CD4-positive, alpha-beta memory T cell (primary cell): ENCODE results near the gene SCYGR1. TPM values are rescaled to one million over a fixed set of nuclear protein-coding genes. Genes with fewer than 3 reads are reported as not detected.
"Not testable (repeated sequence)": the region's sequence is repeated elsewhere in the genome, so short reads cannot be mapped to it uniquely, and the experiment has no call there.

Source experiments
- CTCF ChIA-PET: fragments of 350-600 bp; sonication (Branson Sonifier 250); formaldehyde crosslinking; loops from one replicate; lab custom pipeline; 2021; ENCODE audit warnings: inconsistent platforms; ENCODE audit not compliant: partially characterized antibody; lab: Charles Lee
- POLR2A ChIA-PET: fragments of 350-600 bp; sonication (Branson Sonifier 250); formaldehyde crosslinking; loops from one replicate; lab custom pipeline; 2021; ENCODE audit not compliant: partially characterized antibody; lab: Charles Lee
- DNase-seq, 5 donors: peaks; one replicate each; pipeline versions ENCODE4 v3.0.0 to v3.0.0-alpha.2; 2020 to 2022; ENCODE audit warnings: mixed read lengths in 1 of 5
- H3K27ac ChIP-seq: one replicate; pipeline ENCODE4 v1.7.0; 2013; ENCODE audit warnings: low read depth, low read length
- H3K27me3 ChIP-seq: 2 replicates; pipeline ENCODE4 v1.7.0; 2013; ENCODE audit warnings: mild to moderate bottlenecking, low read length, moderate library complexity; ENCODE audit not compliant: insufficient read depth
- H3K36me3 ChIP-seq: 2 replicates; pipeline ENCODE4 v1.7.0; 2013; ENCODE audit warnings: mild to moderate bottlenecking, low read length, moderate library complexity; ENCODE audit not compliant: insufficient read depth
- H3K4me1 ChIP-seq: 2 replicates; pipeline ENCODE4 v1.7.0; 2013; ENCODE audit warnings: mild to moderate bottlenecking, low read length, moderate library complexity; ENCODE audit not compliant: insufficient read depth
- H3K4me3 ChIP-seq, 2 donors: one replicate each; pipeline ENCODE4 v1.7.0; 2013; ENCODE audit warnings: low read length in 2 of 2, mild to moderate bottlenecking in 1 of 2
- H3K9me3 ChIP-seq, 2 donors: one replicate each; pipeline ENCODE4 v1.7.0; 2013; ENCODE audit warnings: low read length in 2 of 2, control low read depth in 1 of 2; ENCODE audit not compliant: control insufficient read depth in 1 of 2
- H3K27ac Mint-ChIP-seq, 7 donors: one replicate each; pipeline ENCODE4 v1.8.0; 2020 to 2021; ENCODE audit warnings: mixed read lengths in 7 of 7, mild to moderate bottlenecking in 6 of 7, inconsistent platforms in 3 of 7, moderate library complexity in 3 of 7
- H3K27me3 Mint-ChIP-seq, 2 donors: one replicate each; pipeline ENCODE4 v1.8.0; 2020 to 2021; ENCODE audit warnings: mixed read lengths in 2 of 2
- H3K36me3 Mint-ChIP-seq, 2 donors: one replicate each; pipeline ENCODE4 v1.8.0; 2020 to 2021; ENCODE audit warnings: mixed read lengths in 2 of 2, inconsistent platforms in 1 of 2, mild to moderate bottlenecking in 1 of 2
- H3K4me1 Mint-ChIP-seq, 4 donors: one replicate each; pipeline ENCODE4 v1.8.0; 2020 to 2021; ENCODE audit warnings: mixed read lengths in 4 of 4, mild to moderate bottlenecking in 1 of 4
- H3K4me3 Mint-ChIP-seq, 8 donors: one replicate each; pipeline ENCODE4 v1.8.0; 2020 to 2021; ENCODE audit warnings: mixed read lengths in 8 of 8, mild to moderate bottlenecking in 7 of 8, moderate library complexity in 6 of 8, inconsistent platforms in 3 of 8
- H3K9me3 Mint-ChIP-seq, 8 donors: one replicate each; pipeline ENCODE4 v1.8.0; 2020 to 2021; ENCODE audit warnings: mixed read lengths in 8 of 8, mild to moderate bottlenecking in 5 of 8, inconsistent platforms in 3 of 8, moderate library complexity in 1 of 8
- intact Hi-C: fragments of 100-400 bp; cut with micrococcal nuclease; formaldehyde crosslinking; loops from one replicate; pipeline ENCODE4 v1.15.1; 2023
- polyA plus RNA-seq, 2 donors: library from polyadenylated mRNA; unstranded; fragments of 300-500 nt; fragmentation: Illumina TruSeq; gene quantifications; one replicate each; pipeline ENCODE4 v1.2.3, GENCODE V29; 2021
- total RNA-seq, 2 experiments: library from RNA; stranded (reverse); gene quantifications; one replicate each; pipeline ENCODE4 v1.2.3, GENCODE V29; 2021

Gene SCYGR1
- total and polyA plus RNA-seq, 4 experiments from 2014 or later, result not detected

DNA sequence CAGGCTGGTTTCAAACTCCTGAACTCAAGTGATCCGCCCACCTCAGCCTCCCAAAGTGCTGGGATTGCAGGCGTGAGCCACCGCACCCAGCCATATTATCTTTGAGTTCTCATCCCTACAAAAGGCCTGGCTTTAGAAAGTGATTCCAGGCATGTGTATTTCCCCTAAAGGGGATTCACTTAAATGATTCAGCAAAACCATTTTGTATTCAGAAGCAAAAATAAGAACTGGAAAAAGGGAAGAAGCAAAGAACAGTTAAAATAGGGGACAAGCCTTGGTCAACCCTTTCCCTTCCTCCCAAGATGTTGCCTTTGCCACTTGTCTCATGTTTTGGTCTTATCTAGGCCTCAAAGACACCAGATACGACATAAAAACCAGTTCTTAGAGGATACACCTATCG, 19.2 kb downstream of the SCYGR1 start:
- intact Hi-C loops, result no loop called here
- ChIA-PET POLR2A (no interaction called here), CTCF (no interaction called here)
- H3K27me3 ChIP-seq, result no peaks in the 10 kb centered on the region
- Mint-ChIP-seq H3K9me3 (no peaks in the 10 kb centered on the region), H3K4me1 (peaks cover 0 to 2% (median 0%) of the 10 kb centered on the region in 4 donors), H3K27ac (no peak overlapping the region), H3K27me3 (peaks cover 2 to 8% of the 10 kb centered on the region in 2 donors), H3K4me3 (no peak overlapping the region), H3K36me3 (no peaks in the 10 kb centered on the region)
- no peaks in the 10 kb centered on the region for H3K4me1 ChIP-seq
- no peak for DNase-seq
- H3K4me3 ChIP-seq, result no peak overlapping the region
- no peak overlapping the region for H3K27ac ChIP-seq
- no peaks in the 10 kb centered on the region for H3K9me3 ChIP-seq
- H3K36me3 ChIP-seq, result no peaks in the 10 kb centered on the region

DNA sequence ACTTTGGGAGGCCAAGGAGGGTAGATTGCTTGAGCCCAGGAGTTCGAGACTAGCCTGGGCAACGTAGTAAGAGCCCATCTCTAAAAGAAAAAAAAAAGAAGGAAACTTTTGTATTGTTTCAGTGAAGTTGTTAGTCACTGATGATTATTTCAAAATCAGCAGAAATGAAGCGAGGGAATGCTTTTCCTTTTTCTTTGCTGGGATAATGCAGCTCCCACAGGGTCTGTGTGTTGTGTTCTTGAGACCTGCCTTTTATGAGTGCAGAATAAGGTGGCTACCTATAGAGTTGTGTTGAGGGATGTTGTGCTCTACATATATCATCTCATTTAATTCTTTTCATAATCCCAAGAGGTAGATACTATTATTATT, 20.3 kb downstream of the SCYGR1 start:
- Histone ChIP-seq H3K27ac (no peak overlapping the region), H3K27me3 (no peaks in the 10 kb centered on the region), H3K36me3 (no peaks in the 10 kb centered on the region), H3K4me3 (no peak overlapping the region), H3K4me1 (no peaks in the 10 kb centered on the region), H3K9me3 (no peaks in the 10 kb centered on the region)
- ChIA-PET CTCF (no interaction called here), POLR2A (no interaction called here)
- Mint-ChIP-seq H3K27ac (no peak overlapping the region), H3K4me3 (no peak overlapping the region), H3K36me3 (no peaks in the 10 kb centered on the region), H3K27me3 (peaks cover 2 to 4% of the 10 kb centered on the region in 2 donors), H3K4me1 (no peaks in the 10 kb centered on the region), H3K9me3 (no peaks in the 10 kb centered on the region)
- DNase-seq, result no peak
- intact Hi-C loops, result no loop called here

DNA sequence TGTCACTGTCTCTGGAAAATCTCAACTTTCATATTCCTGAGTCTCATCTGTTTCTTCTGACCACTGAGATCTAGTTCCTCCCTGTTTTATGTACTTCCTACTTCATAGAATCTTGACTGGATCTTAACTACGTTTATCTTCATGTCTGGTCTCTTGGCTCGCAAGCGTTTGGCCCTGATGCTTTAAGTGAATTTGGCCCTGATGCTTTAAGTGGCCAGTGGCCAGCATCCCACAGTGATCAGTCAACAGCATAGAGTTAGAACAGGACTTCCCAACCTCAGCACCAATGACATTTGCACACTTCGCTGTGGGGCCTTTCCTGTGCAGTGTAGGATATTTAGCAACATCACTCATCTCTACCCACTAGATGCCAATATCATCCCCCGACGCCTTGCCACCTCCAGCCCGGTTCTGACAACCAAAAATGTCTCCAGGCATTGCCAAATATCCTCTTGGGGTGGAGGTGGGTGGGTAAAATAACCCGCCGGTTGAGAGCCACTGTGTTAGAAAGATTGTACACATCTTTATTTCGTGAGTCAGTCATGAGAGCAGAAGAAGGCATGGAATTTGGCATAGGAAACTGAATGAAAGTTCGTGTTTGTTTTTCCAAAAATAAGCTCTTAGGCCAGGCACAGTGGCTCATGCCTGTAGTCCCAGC, 20.9 kb downstream of the SCYGR1 start:
- no peaks in the 10 kb centered on the region for H3K9me3 Mint-ChIP-seq
- no peak for DNase-seq
- Histone ChIP-seq H3K36me3 (no peaks in the 10 kb centered on the region), H3K4me1 (no peaks in the 10 kb centered on the region), H3K27me3 (no peaks in the 10 kb centered on the region), H3K9me3 (no peaks in the 10 kb centered on the region), H3K4me3 (no peak overlapping the region), H3K27ac (no peak overlapping the region)
- no peak overlapping the region for H3K4me3 Mint-ChIP-seq
- intact Hi-C loops, result no loop called here
- ChIA-PET CTCF (no interaction called here), POLR2A (no interaction called here)
- H3K36me3 Mint-ChIP-seq, result no peaks in the 10 kb centered on the region
- H3K4me1 Mint-ChIP-seq, result no peaks in the 10 kb centered on the region
- peak overlapping the region in 1 of 7 donors; percentile 77 for H3K27ac Mint-ChIP-seq
- H3K27me3 Mint-ChIP-seq, result peaks cover 2 to 4% of the 10 kb centered on the region in 2 donors

DNA sequence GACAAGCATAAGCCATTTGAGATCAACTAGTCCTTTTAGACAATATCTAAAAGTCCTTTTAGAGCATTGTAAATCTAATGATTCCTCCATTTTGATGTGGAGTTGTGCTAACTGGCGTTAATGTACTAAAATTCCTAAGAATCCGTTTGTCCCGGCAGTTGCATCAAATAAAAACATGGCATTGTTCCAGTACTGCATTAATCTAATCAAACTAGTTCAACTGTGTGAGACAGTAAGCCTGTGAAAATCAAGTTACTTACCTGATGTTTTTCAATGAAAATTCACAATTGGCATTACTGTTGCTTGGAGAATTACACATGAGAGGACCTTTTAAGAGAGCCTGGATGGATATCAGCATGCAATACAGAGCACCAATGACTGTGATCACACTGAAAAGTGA, 21.9 kb downstream of the SCYGR1 start:
- Histone ChIP-seq H3K4me1 (no peaks in the 10 kb centered on the region), H3K27me3 (no peaks in the 10 kb centered on the region), H3K27ac (no peak overlapping the region), H3K4me3 (no peak overlapping the region), H3K36me3 (no peaks in the 10 kb centered on the region), H3K9me3 (no peaks in the 10 kb centered on the region)
- Mint-ChIP-seq H3K4me1 (no peaks in the 10 kb centered on the region), H3K27ac (no peak overlapping the region), H3K9me3 (no peaks in the 10 kb centered on the region), H3K4me3 (no peak overlapping the region), H3K27me3 (peaks cover 0 to 1% of the 10 kb centered on the region in 2 donors), H3K36me3 (peaks cover 3 to 5% of the 10 kb centered on the region in 2 donors)
- no peak for DNase-seq
- CTCF ChIA-PET, result no interaction called here
- POLR2A ChIA-PET, result no interaction called here
- intact Hi-C loops, result no loop called here

DNA sequence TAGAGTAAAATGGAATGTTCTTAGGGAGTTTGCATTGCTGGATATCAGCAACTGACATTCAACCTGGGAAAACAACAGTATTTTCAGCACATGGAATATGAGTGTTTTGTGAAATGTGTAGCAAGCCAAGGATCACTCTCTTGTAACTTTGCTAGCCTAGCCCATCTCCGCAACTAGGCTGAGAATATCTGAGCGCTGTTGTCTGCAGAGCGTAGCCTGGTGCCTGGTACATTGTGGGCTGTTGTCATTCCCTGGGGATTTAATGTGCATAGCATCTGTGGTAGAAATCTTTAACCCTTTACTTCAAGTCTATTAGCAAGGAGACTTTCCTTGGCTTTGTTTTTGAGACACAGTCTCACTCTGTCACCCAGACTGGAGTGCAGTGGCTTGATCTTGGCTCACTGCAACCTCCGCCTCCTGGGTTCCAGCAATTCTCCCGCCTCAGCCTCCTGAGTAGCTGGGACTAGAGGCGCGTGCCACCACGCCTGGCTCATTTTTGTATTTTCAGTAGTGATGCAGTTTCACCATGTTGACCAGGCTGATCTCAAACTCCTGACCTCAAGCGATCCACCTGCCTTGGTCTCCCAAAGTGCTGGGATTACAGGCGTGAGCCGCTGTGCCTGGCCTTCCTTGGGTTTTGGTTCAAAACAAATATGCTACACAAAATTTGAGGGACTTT, 23.0 kb downstream of the SCYGR1 start:
- H3K9me3 Mint-ChIP-seq, H3K4me1 ChIP-seq, H3K4me3 Mint-ChIP-seq, CTCF ChIA-PET, H3K27me3 ChIP-seq, H3K36me3 ChIP-seq, H3K27me3 Mint-ChIP-seq, H3K27ac ChIP-seq, POLR2A ChIA-PET, H3K4me3 ChIP-seq, H3K4me1 Mint-ChIP-seq, H3K9me3 ChIP-seq, DNase-seq: not testable (repeated sequence)
- peaks cover 7 to 16% of the 10 kb centered on the region in 2 donors for H3K36me3 Mint-ChIP-seq
- intact Hi-C loops, result loop anchor here (5.0 kb wide), 1 partner anchor 403 kb away; no protein-coding TSS in a partner anchor
- H3K27ac Mint-ChIP-seq, result peak overlapping the region in 1 of 7 donors; percentile 13

DNA sequence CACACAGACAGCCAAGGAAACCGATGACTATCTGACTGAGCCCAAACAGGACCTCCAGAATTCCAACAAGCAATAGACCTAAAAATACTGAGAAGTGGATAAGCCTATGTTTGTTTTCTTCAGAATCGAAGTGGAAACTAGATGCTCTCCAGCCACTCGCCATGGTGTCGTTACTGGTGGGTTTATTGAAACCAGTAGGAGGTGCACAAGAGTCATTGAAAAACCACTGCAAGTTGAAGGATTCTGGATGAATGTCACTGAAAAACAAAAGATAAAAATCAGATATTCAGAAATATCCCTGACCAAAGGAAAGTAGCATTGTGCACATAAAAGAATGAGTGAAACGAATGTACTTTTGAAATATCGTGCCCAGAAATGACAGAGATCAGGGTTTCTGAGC, 24.0 kb downstream of the SCYGR1 start:
- CTCF ChIA-PET, result no interaction called here
- Mint-ChIP-seq H3K27me3 (no peaks in the 10 kb centered on the region), H3K9me3 (no peaks in the 10 kb centered on the region), H3K4me3 (no peak overlapping the region), H3K4me1 (no peaks in the 10 kb centered on the region), H3K27ac (no peak overlapping the region), H3K36me3 (peaks cover 16 to 26% of the 10 kb centered on the region in 2 donors)
- peak in 1 of 5 donors; percentile 6 for DNase-seq
- H3K9me3 ChIP-seq, result no peaks in the 10 kb centered on the region
- H3K36me3 ChIP-seq, result peaks cover 7% of the 10 kb centered on the region
- no peaks in the 10 kb centered on the region for H3K4me1 ChIP-seq
- POLR2A ChIA-PET, result no interaction called here
- intact Hi-C loops, result loop anchor here (5.0 kb wide), 1 partner anchor 404 kb away; no protein-coding TSS in a partner anchor
- no peak overlapping the region for H3K4me3 ChIP-seq
- no peaks in the 10 kb centered on the region for H3K27me3 ChIP-seq
- H3K27ac ChIP-seq, result no peak overlapping the region

DNA sequence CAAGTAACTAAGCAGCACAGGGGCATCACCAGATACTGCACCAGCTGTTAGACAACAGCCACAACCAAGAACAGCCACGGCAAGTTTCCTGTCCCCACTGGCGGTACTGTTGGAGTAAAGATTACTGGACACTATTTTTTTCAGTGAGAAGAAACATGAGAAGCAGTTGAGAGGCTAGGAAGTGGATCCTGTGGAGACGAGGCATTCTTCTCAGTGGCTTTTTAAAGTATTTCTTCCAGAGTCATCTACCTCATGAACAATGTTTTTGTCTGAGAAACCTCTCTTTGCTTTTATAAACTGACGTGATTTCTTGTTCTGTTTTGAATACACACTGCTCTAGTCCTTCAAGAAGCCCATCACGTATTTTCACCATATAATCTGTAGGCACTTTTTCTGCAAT, 27.4 kb downstream of the SCYGR1 start:
- H3K4me1 Mint-ChIP-seq, result no peaks in the 10 kb centered on the region
- DNase-seq, result no peak
- no peaks in the 10 kb centered on the region for H3K9me3 ChIP-seq
- H3K4me1 ChIP-seq, result no peaks in the 10 kb centered on the region
- peak overlapping the region in 1 of 7 donors; percentile 45 for H3K27ac Mint-ChIP-seq
- ChIA-PET CTCF (interaction anchor here (1.1 kb wide), 1 partner anchor 120 kb away, joined by 3 read pairs; no protein-coding TSS in a partner anchor), POLR2A (no interaction called here)
- peaks cover 32 to 52% of the 10 kb centered on the region in 2 donors for H3K36me3 Mint-ChIP-seq
- H3K27me3 ChIP-seq, result no peaks in the 10 kb centered on the region
- no peaks in the 10 kb centered on the region for H3K27me3 Mint-ChIP-seq
- H3K27ac ChIP-seq, result no peak overlapping the region
- no peaks in the 10 kb centered on the region for H3K9me3 Mint-ChIP-seq
- H3K36me3 ChIP-seq, result peaks cover 21% of the 10 kb centered on the region
- no peak overlapping the region for H3K4me3 Mint-ChIP-seq
- H3K4me3 ChIP-seq, result no peak overlapping the region
- intact Hi-C loops, result loop anchor here (5.0 kb wide), 1 partner anchor 407 kb away; no protein-coding TSS in a partner anchor
